NCI-H2196 (cell line): ENCODE results near the gene SLC34A3.
"Not testable (repeated sequence)": the region's sequence is repeated elsewhere in the genome, so short reads cannot be mapped to it uniquely, and the experiment has no call there.

Experiments
- DNase-seq: peaks from one replicate; lab custom pipeline; 2025; ENCODE audit not compliant: unreplicated experiment; lab: John Stamatoyannopoulos, UW

SLC34A3 gene

GRCh38 chr9:137228968-137229896, 1.5 kb upstream of the SLC34A3 start:
- no peak for DNase-seq

- no peak for DNase-seq
Measured at GRCh38 chr9:137229903-137230704, 597 bp upstream of the SLC34A3 start.

GRCh38 chr9:137231372-137232039, 805 bp downstream of the SLC34A3 start:
- DNase-seq: no peak

DNA sequence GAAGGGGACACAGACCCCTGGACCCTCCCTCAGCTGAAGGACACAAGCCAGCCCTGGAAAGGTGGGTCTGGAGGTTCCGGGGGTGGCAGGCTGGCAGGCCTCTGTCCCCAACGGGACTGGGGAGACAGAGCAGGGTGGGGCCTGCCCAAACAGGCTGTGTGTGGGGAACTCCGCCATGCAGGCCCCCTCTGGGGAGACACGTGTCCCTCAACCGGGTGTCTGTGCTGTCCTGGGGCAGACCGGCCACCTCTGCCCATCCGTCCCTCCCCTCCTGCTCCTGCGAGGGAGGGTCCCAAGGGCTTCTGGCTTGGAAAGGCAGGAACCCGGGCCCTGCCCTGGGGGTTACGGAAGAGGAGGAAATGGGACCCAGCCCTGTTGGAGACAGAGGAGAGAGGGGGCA, 1.4 kb downstream of the SLC34A3 start:
- DNase-seq: no peak

GRCh38 chr9:137232510-137232909, 1.8 kb downstream of the SLC34A3 start:
- no peak for DNase-seq

DNA sequence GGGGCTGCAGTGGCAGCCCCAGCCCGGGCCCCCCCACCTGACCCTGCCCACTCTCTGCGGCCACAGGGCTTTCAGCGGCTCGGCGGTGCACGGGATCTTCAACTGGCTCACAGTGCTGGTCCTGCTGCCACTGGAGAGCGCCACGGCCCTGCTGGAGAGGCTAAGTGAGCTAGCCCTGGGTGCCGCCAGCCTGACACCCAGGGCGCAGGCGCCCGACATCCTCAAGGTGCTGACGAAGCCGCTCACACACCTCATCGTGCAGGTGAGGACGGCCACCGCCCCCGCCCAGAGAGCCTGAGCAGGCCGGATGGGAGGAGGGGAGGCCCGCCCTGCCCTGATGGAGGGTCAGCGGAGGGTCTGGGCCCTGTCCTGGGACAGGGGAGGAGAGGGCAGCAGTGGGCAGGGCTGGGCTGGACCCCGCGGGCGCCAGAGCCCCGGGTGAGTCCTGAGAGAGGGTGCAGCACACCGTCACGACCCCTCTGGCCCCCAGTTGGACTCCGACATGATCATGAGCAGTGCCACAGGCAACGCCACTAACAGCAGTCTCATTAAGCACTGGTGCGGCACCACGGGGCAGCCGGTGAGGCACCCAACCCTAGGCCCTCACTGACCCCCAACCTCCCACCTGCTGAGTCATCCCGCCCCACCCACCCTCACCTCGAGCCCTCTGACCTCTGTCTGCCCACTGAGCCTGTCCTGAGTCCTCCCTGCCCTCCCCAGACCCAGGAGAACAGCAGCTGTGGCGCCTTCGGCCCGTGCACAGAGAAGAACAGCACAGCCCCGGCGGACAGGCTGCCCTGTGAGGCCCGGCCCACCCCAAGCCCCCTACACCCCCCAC, 2.7 kb downstream of the SLC34A3 start:
- DNase-seq: no peak

GRCh38 chr9:137234055-137234697, 3.5 kb downstream of the SLC34A3 start:
- DNase-seq: no peak

DNA sequence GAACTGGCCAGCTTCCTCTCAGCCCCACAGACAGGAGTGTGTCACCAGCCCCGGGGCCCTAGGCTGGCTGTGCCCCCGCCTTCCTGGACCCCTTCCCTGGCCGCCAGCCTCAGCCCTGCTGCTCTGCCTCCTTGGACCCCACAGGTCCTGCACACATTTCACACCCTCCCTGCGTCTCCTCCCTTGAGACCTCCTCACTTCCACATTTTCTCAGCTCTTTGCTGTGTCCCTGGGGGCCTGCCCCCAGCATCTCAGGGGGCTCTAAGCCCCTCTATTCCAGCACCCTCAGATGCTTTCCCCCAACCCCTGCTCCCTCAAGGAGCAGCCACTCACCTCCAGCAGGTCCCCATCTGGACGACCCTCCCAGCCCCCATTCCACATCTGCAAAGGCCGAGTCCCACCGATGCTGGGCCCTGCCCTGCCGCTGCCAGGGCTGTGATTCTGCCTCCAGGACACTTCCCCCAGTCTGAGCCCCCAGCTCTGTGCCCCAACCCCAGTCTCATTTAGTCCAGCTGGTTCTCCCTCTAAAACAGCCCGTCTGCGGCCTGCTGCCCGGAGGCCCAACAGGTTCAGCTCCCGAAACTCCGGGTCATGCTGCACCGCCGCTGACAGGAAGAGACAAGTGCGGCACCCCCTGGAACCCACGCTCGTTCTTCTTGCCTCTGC, 4.2 kb downstream of the SLC34A3 start:
- DNase-seq: no peak

DNA sequence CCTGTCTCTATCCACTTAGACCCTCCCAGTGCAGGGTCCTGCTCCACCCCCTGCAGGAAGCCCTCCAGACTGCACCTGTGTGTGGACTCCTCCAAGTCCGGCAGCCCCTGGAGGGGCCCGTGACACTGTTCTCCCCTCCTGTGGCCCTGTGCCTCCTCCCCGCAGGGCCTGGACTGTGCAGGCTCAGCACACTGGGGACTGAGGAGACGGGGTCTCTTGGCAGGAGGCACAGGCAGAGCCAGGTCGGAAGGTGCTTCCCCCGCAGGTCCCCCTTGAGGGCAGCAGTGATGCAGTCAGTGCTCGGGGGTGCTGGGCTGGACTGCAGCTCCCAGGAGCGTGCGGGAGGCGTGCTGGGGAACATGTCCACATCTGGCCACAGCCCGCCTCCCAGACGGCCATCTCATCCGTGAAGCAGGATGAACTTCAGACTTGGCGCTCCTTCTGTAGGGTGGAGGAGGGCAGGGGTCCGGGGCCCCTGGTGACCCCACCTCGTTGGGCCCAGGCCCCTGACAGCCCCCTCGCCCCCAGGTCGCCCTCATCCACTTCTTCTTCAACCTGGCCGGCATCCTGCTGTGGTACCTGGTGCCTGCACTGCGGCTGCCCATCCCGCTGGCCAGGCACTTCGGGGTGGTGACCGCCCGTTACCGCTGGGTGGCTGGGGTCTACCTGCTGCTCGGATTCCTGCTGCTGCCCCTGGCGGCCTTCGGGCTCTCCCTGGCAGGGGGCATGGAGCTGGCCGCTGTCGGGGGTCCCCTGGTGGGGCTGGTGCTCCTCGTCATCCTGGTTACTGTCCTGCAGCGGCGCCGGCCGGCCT, 4.9 kb downstream of the SLC34A3 start:
- DNase-seq: no peak

GRCh38 chr9:137236238-137236935, 5.7 kb downstream of the SLC34A3 start:
- DNase-seq: peak; percentile 86

DNA sequence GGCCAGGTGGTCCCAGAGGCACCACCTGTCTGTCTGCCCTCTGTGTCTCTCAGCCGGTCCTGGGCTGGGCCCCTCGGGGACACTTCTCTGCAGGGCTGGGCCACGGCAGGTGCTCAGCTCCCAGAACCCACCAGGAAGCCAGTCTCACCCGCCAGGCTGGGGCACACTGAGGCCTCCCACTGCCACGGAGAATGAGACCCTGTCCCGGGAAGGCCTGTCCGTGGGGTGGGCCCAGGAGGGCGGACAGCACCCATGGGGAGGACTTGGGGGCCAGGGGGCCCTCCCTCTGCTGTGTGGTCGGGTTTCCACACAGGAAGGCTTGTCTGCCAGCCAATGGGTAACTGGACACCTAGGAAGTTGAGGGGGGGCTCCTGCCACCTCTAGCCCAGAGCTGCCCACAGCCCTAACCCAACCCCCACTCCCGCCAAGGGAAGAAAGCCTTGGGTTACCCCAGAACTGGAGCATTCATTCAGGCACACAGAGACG, 6.3 kb downstream of the SLC34A3 start:
- peak; percentile 87 for DNase-seq

- DNase-seq: peak; percentile 88
Measured at GRCh38 chr9:137237759-137238726, 7.3 kb downstream of the SLC34A3 start.

DNA sequence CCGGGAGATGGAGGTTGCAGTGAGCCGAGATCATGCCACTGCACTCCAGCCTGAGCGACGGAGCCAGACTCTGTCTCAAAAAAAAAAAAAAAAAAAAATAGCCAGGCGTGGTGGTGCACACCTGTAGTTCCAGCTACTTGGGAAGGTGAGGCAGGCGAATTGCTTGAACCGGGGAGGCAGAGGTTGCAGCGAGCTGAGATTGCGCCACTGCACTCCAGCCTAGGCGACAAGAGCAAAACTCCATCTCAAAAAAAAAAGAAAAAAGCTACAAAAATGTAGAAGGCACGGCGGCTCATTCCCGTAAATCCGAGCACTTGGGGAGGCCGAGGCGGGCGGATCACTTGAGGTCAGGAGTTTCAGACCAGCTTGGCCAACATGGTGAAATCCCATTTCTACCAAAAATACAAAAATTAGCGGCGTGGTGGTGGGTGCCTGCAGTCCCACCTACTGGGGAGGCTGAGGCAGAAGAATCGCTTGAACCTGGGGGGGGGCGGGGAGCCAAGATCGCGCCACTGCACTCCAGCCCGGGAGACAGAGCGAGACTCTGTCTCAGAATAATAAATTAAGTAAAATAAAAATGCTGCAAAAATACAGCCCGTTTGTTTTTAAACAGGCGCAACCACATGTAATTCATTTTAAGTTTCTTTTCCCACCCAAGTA, 9.0 kb downstream of the SLC34A3 start:
- DNase-seq: not testable (repeated sequence)

GRCh38 chr9:137240318-137240840, 9.7 kb downstream of the SLC34A3 start:
- DNase-seq: peak; percentile 61

- peak; percentile 98 for DNase-seq
Measured at GRCh38 chr9:137240841-137241489, 10.3 kb downstream of the SLC34A3 start, which contains the start of gene TUBB4B. TSS of gene TUBB4B (plus strand) at chr9:137241287. CDS start at chr9:137241361, 74 bp downstream.
